IMR-90 (cell line): ENCODE data around the gene LY6G6F. TPM values are rescaled to one million over a fixed set of nuclear protein-coding genes. Genes with fewer than 3 reads are reported as not detected.
A peak's percentile ranks its signal among the peaks of the same experiment; 100 is the strongest.

Experiments
- ATAC-seq: fragments of 200-7000 bp; cut with Tn5 transposase; 2 replicates; pipeline ENCODE4 v1.9.1; 2020; ENCODE audit warnings: low read depth, mild to moderate bottlenecking, moderate library complexity
- BruUV-seq: library from RNA; stranded (reverse); fragments of 400-500 nt; replicated peaks from 2 replicates; lab custom pipeline; 2021; lab: Mats Ljungman, UMichigan
- CTCF ChIA-PET: fragments of 300-600 bp; formaldehyde crosslinking; extraction: SDS; loops from one replicate; lab custom pipeline; 2021; ENCODE audit warnings: antibody characterized with exemption; lab: Yijun Ruan, JAX
- POLR2A ChIA-PET: fragments of 300-600 bp; sonication (Branson Sonifier 250); formaldehyde crosslinking; loops from one replicate; lab custom pipeline; 2022; ENCODE audit warnings: antibody characterized with exemption; ENCODE audit not compliant: unreplicated experiment; lab: Charles Lee
- DNase-seq: peaks from one replicate; pipeline ENCODE4 v3.0.0; 2013
- H2AFZ ChIP-seq: replicated peaks from 2 replicates; pipeline ENCODE3; 2013; ENCODE audit warnings: low read length, mild to moderate bottlenecking; ENCODE audit not compliant: poor library complexity
- H2AK5ac ChIP-seq: 2 replicates; pipeline ENCODE4 v1.6.1; 2013; ENCODE audit warnings: low read depth, low read length, inconsistent platforms
- H2AK9ac ChIP-seq: replicated peaks from 2 replicates; pipeline ENCODE3; 2013; ENCODE audit warnings: mild to moderate bottlenecking, low read depth, low read length, moderate library complexity; ENCODE audit not compliant: poor library complexity
- H2BK120ac ChIP-seq: 2 replicates; pipeline ENCODE4 v1.6.1; 2013; ENCODE audit warnings: low read depth, low read length, inconsistent platforms
- H2BK15ac ChIP-seq: 3 replicates; pipeline ENCODE4 v1.6.1; 2013; ENCODE audit warnings: low read depth, low read length, inconsistent platforms
- H2BK20ac ChIP-seq: 2 replicates; pipeline ENCODE4 v1.6.1; 2013; ENCODE audit warnings: low read depth, mild to moderate bottlenecking, inconsistent platforms, low read length, moderate library complexity
- H2BK5ac ChIP-seq: 2 replicates; pipeline ENCODE4 v1.6.1; 2013; ENCODE audit warnings: mild to moderate bottlenecking, low read depth, low read length, inconsistent platforms; ENCODE audit not compliant: poor library complexity, severe bottlenecking
- H3K14ac ChIP-seq: replicated peaks from 2 replicates; pipeline ENCODE4 v1.6.1; 2013; ENCODE audit warnings: low read depth, low read length, inconsistent platforms
- H3K18ac ChIP-seq: 2 replicates; pipeline ENCODE4 v1.6.1; 2013; ENCODE audit warnings: low read depth, low read length, control low read depth
- H3K23ac ChIP-seq: 2 replicates; pipeline ENCODE4 v1.6.1; 2013; ENCODE audit warnings: low read depth, low read length, inconsistent platforms
- H3K27ac ChIP-seq: 2 replicates; pipeline ENCODE4 v1.5.1; 2013; ENCODE audit warnings: mild to moderate bottlenecking, control low read depth, low read length; ENCODE audit not compliant: insufficient read depth
- H3K27me3 ChIP-seq: 2 replicates; pipeline ENCODE4 v1.6.1; 2013; ENCODE audit warnings: low read length; ENCODE audit not compliant: control insufficient read depth, insufficient read depth
- H3K36me3 ChIP-seq: 2 replicates; pipeline ENCODE4 v1.6.1; 2013; ENCODE audit warnings: low read length, mixed read lengths; ENCODE audit not compliant: control insufficient read depth, insufficient read depth
- H3K4ac ChIP-seq: 2 replicates; pipeline ENCODE4 v1.6.1; 2013; ENCODE audit warnings: low read depth, low read length, inconsistent platforms
- H3K4me1 ChIP-seq: 2 replicates; pipeline ENCODE4 v1.6.1; 2013; ENCODE audit warnings: low read length, mixed read lengths; ENCODE audit not compliant: control insufficient read depth, insufficient read depth
- H3K4me2 ChIP-seq: 2 replicates; pipeline ENCODE4 v1.6.1; 2013; ENCODE audit warnings: low read depth, mild to moderate bottlenecking, control low read depth, low read length, moderate library complexity
- H3K4me3 ChIP-seq: 2 replicates; pipeline ENCODE4 v1.5.1; 2013; ENCODE audit warnings: low read depth, mild to moderate bottlenecking, control low read depth, low read length, moderate library complexity; ENCODE audit not compliant: insufficient read depth
- H3K56ac ChIP-seq: 2 replicates; pipeline ENCODE4 v1.6.1; 2013; ENCODE audit warnings: low read length, inconsistent platforms; ENCODE audit not compliant: insufficient read depth; ENCODE audit errors: extremely low read depth
- H3K79me1 ChIP-seq, 2 experiments: 2 replicates each; pipeline ENCODE4 v1.6.1; 2013; ENCODE audit warnings: low read length in 2 of 2, inconsistent platforms in 1 of 2, low read depth in 1 of 2
- H3K9ac ChIP-seq: 2 replicates; pipeline ENCODE4 v1.6.1; 2013; ENCODE audit warnings: low read depth, low read length, control low read depth
- H3K9me1 ChIP-seq: 2 replicates; pipeline ENCODE4 v1.6.1; 2013; ENCODE audit warnings: low read length, inconsistent platforms; ENCODE audit not compliant: insufficient read depth
- H3K9me3 ChIP-seq: 2 replicates; pipeline ENCODE4 v1.6.1; 2013; ENCODE audit warnings: low read length; ENCODE audit not compliant: control insufficient read depth, insufficient read depth
- H4K20me1 ChIP-seq: 2 replicates; pipeline ENCODE4 v1.6.1; 2013; ENCODE audit warnings: low read length, inconsistent platforms; ENCODE audit not compliant: insufficient read depth
- H4K5ac ChIP-seq: 2 replicates; pipeline ENCODE4 v1.6.1; 2013; ENCODE audit warnings: mild to moderate bottlenecking, low read depth, low read length, control low read depth
- H4K8ac ChIP-seq, 2 experiments: 2 replicates each; pipeline ENCODE4 v1.6.1; 2013; ENCODE audit warnings: low read depth in 2 of 2, low read length in 2 of 2, control low read depth in 1 of 2, inconsistent platforms in 1 of 2
- H4K91ac ChIP-seq: 2 replicates; pipeline ENCODE4 v1.6.1; 2013; ENCODE audit warnings: low read depth, low read length, inconsistent platforms; ENCODE audit not compliant: insufficient read depth
- BHLHE40 ChIP-seq: fragments of 150-350 bp; IDR thresholded peaks from 2 replicates; pipeline ENCODE4 v1.6.1; 2016; ENCODE audit warnings: mild to moderate bottlenecking, low read depth, low read length
- CEBPB ChIP-seq: IDR thresholded peaks from 2 replicates; pipeline ENCODE4 v1.6.1; 2012; ENCODE audit warnings: low read depth, low read length, improper control_type of control experiment
- CHD1 ChIP-seq: IDR thresholded peaks from 2 replicates; pipeline ENCODE4 v1.6.1; 2012; ENCODE audit warnings: low read depth, low read length, improper control_type of control experiment
- FOS ChIP-seq: fragments of 150-350 bp; IDR thresholded peaks from 2 replicates; pipeline ENCODE4 v1.6.1; 2016; ENCODE audit warnings: low read depth, low read length
- MAFK ChIP-seq: IDR thresholded peaks from 2 replicates; pipeline ENCODE4 v1.6.1; 2012; ENCODE audit warnings: low read depth, low read length, improper control_type of control experiment
- MAZ ChIP-seq: IDR thresholded peaks from 2 replicates; pipeline ENCODE4 v1.6.1; 2012; ENCODE audit warnings: low read depth, mild to moderate bottlenecking, low read length, improper control_type of control experiment, moderate library complexity, borderline replicate concordance
- MXI1 ChIP-seq: IDR thresholded peaks from 2 replicates; pipeline ENCODE4 v1.6.1; 2012; ENCODE audit warnings: low read depth, mild to moderate bottlenecking, low read length, moderate library complexity, borderline replicate concordance
- NFE2L2 ChIP-seq: fragments of 150-350 bp; IDR thresholded peaks from 2 replicates; pipeline ENCODE4 v1.6.1; 2016; ENCODE audit warnings: low read depth, mild to moderate bottlenecking, low read length
- POLR2A ChIP-seq: IDR thresholded peaks from 2 replicates; pipeline ENCODE4 v1.6.1; 2012; ENCODE audit warnings: mild to moderate bottlenecking, low read depth, low read length
- RAD21 ChIP-seq: IDR thresholded peaks from 2 replicates; pipeline ENCODE4 v1.6.1; 2012; ENCODE audit warnings: low read length, improper control_type of control experiment
- RCOR1 ChIP-seq: IDR thresholded peaks from 2 replicates; pipeline ENCODE4 v1.6.1; 2012; ENCODE audit warnings: mild to moderate bottlenecking, low read length, improper control_type of control experiment; ENCODE audit not compliant: insufficient replicate concordance
- RFX5 ChIP-seq: IDR thresholded peaks from 2 replicates; pipeline ENCODE4 v1.8.0; 2012; ENCODE audit warnings: low read depth, mild to moderate bottlenecking, low read length, moderate library complexity
- SMC3 ChIP-seq: fragments of 150-350 bp; IDR thresholded peaks from 2 replicates; pipeline ENCODE4 v1.6.1; 2016; ENCODE audit warnings: low read depth, mild to moderate bottlenecking, antibody characterized with exemption, low read length, moderate library complexity
- WGBS, 2 experiments: methylation state at CpG; one replicate each; pipeline versions ENCODE4 v1.1.5 to v1.1.7; 2013; ENCODE audit warnings: missing lambda C conversion rate in 2 of 2; ENCODE audit not compliant: insufficient read length in 1 of 2; ENCODE audit errors: extremely low coverage in 2 of 2; 5-methylcytosine and 5-hydroxymethylcytosine counted together
- dilution Hi-C: fragments of 300-500 bp; cut with HindIII; formaldehyde crosslinking; loops from one replicate; pipeline ENCODE4 v1.14.3; 2018; ENCODE audit warnings: low sequenced_read_pairs; ENCODE audit not compliant: unreplicated experiment
- in situ Hi-C: fragments of 300-500 bp; cut with MboI; formaldehyde crosslinking; loops from 3 replicates; pipeline ENCODE4 v1.14.3; 2019; ENCODE audit warnings: low sequenced_read_pairs, inconsistent platforms, mixed read lengths
- intact Hi-C: fragments of 100-400 bp; cut with micrococcal nuclease; formaldehyde crosslinking; loops from 2 replicates; pipeline ENCODE4 v1.10.0; 2022
- polyA plus RNA-seq, 3 experiments: library from polyadenylated mRNA; depleted of rRNA; stranded (reverse); fragments of >200 nt; gene quantifications; 2 replicates each; pipeline ENCODE4 v1.2.3, GENCODE V29; 2012; ENCODE audit warnings: low replicate concordance in 1 of 3
- total RNA-seq: library from RNA; depleted of rRNA; stranded (reverse); fragments of >200 nt; gene quantifications from 2 replicates; pipeline ENCODE4 v1.2.3, GENCODE V29; 2012
- TF ChIP-seq, protein P1 (sequence below): fragments of 150-350 bp; IDR thresholded peaks from 2 replicates; pipeline ENCODE4 v1.6.1; 2017; ENCODE audit warnings: mild to moderate bottlenecking, antibody characterized with exemption, low read length, low read depth
- TF ChIP-seq, protein P2 (sequence below): fragments of 150-350 bp; IDR thresholded peaks from 2 replicates; pipeline ENCODE4 v1.6.1; 2016; ENCODE audit warnings: low read depth, mild to moderate bottlenecking, low read length, moderate library complexity, borderline replicate concordance
- TF ChIP-seq, protein P3 (sequence below): conservative IDR thresholded peaks from 2 replicates; pipeline ENCODE4 v1.5.1; 2012; ENCODE audit warnings: mild to moderate bottlenecking, low read depth, low read length, improper control_type of control experiment

Gene LY6G6F
- total and polyA plus RNA-seq, 2 of the 4 experiments (the other 2 are of a cell fraction), result not detected

DNA sequence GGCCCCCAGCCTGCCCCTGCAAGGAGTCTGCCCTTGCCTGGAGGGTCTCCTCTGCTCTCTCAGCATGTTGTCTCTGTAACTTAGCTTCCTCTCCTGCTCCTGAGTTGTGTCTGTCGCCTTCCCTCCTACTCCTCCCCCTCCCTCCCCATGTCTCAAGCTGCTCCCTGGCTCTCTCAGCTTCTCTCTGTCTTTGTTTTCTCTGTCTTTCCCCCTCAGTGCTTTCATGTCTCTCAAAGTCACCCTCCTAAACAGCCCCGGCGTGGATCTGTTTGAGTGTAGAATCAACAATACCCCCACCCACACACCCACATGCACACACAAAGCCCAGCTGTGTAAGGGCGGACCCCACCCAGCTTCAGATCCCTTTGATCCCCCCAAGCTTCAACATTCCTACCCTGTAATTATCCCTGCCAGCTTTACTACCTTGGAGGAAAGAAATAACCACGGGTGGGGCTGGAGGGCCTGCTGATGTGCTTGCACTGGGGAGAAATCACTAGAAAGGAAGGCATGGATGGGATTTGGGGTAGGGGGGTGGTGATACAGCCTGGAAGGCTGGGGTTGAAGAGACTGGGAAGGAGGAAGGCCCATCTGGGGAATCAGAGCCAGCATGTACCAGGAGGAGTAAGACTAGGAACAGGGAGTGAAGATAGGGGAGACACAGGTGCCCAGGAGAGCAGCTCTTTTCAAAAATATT lies 7.5 kb downstream of the LY6G6F start:
- Histone ChIP-seq H3K9me1 (no peaks in the 10 kb centered on the region), H3K27ac (no peak overlapping the region), H3K9me3 (no peaks in the 10 kb centered on the region), H2AK5ac (no peak overlapping the region), H3K14ac (no peak overlapping the region), H2BK5ac (no peak overlapping the region), H2AFZ (no peak overlapping the region), H4K5ac (no peak overlapping the region), H4K91ac (no peak overlapping the region), H3K23ac (peak overlapping the region; percentile 59; the same call in 1 of the 2 replicates), H3K9ac (no peak overlapping the region), H3K36me3 (no peaks in the 10 kb centered on the region), H2BK120ac (no peak overlapping the region), H3K56ac (no peak overlapping the region), H2AK9ac (no peak overlapping the region), H4K20me1 (no peaks in the 10 kb centered on the region; the same call in 1 of the 2 replicates), H2BK20ac (no peak overlapping the region), H3K4ac (no peak overlapping the region), H2BK15ac (no peak overlapping the region), H3K27me3 (peaks cover 37% of the 10 kb centered on the region), H3K4me1 (no peaks in the 10 kb centered on the region), H4K8ac (no peak overlapping the region), H3K4me3 (no peak overlapping the region), H3K79me1 (no peaks in the 10 kb centered on the region), H3K18ac (no peak overlapping the region), H3K4me2 (no peak overlapping the region)
- dilution Hi-C loops, result no loop called here
- DNase-seq, result no peak
- in situ Hi-C loops, result no loop called here
- ATAC-seq, result 0 out of 2 replicates have a peak, but pooled peaks have one; percentile 17
- intact Hi-C loops, result no loop called here
- BruUV-seq, result no TSS peak
- 20% methylated on average over 1 of the region's 5 CpGs; no CpG with 5 or more reads in 1 of the 2 experiments for WGBS, 2 experiments
- TF ChIP-seq MAZ (no peak), BHLHE40 (no peak), CEBPB (no peak), CHD1 (no peak), MXI1 (no peak), RAD21 (no peak), RCOR1 (no peak), FOS (no peak), NFE2L2 (no peak), POLR2A (no peak), RFX5 (no peak), SMC3 (no peak), MAFK (no peak)
- TF ChIP-seq, protein P1, sequence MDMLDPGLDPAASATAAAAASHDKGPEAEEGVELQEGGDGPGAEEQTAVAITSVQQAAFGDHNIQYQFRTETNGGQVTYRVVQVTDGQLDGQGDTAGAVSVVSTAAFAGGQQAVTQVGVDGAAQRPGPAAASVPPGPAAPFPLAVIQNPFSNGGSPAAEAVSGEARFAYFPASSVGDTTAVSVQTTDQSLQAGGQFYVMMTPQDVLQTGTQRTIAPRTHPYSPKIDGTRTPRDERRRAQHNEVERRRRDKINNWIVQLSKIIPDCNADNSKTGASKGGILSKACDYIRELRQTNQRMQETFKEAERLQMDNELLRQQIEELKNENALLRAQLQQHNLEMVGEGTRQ, result no peak
- TF ChIP-seq, protein P2, sequence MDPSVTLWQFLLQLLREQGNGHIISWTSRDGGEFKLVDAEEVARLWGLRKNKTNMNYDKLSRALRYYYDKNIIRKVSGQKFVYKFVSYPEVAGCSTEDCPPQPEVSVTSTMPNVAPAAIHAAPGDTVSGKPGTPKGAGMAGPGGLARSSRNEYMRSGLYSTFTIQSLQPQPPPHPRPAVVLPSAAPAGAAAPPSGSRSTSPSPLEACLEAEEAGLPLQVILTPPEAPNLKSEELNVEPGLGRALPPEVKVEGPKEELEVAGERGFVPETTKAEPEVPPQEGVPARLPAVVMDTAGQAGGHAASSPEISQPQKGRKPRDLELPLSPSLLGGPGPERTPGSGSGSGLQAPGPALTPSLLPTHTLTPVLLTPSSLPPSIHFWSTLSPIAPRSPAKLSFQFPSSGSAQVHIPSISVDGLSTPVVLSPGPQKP, result no peak
- TF ChIP-seq, protein P3, sequence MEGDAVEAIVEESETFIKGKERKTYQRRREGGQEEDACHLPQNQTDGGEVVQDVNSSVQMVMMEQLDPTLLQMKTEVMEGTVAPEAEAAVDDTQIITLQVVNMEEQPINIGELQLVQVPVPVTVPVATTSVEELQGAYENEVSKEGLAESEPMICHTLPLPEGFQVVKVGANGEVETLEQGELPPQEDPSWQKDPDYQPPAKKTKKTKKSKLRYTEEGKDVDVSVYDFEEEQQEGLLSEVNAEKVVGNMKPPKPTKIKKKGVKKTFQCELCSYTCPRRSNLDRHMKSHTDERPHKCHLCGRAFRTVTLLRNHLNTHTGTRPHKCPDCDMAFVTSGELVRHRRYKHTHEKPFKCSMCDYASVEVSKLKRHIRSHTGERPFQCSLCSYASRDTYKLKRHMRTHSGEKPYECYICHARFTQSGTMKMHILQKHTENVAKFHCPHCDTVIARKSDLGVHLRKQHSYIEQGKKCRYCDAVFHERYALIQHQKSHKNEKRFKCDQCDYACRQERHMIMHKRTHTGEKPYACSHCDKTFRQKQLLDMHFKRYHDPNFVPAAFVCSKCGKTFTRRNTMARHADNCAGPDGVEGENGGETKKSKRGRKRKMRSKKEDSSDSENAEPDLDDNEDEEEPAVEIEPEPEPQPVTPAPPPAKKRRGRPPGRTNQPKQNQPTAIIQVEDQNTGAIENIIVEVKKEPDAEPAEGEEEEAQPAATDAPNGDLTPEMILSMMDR, result no peak
- ChIA-PET CTCF (no interaction called here), POLR2A (no interaction called here)
